KG1 (cell line): ENCODE measurements around the gene COL19A1.

Experiments used
- DNase-seq: peaks from one replicate; lab custom pipeline; 2025; lab: John Stamatoyannopoulos, UW

The COL19A1 gene

GRCh38 chr6:70171236-70171635 lies 304.9 kb downstream of the COL19A1 start:
- no peak for DNase-seq

GRCh38 chr6:70172252-70172651 lies 305.9 kb downstream of the COL19A1 start:
- DNase-seq: no peak

DNA sequence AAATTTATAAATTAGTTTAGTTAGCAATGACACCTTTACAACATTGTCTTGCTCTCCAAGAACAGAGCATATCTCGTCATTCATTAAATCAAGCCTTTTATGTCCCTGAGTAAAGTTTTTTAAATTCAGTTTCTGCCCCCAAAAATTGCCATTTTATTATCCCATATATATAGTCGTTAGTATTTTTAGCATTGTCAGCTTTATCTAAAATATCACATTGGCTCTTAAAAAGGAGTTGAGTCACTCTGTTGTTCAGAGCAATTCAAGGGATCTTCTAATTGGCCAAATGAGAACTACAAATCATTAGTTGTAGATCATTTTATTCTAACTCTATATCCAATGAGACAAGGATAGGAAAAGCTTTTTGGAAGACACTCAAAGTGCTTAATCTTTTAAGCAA lies 309.4 kb downstream of the COL19A1 start:
- no peak for DNase-seq

DNA sequence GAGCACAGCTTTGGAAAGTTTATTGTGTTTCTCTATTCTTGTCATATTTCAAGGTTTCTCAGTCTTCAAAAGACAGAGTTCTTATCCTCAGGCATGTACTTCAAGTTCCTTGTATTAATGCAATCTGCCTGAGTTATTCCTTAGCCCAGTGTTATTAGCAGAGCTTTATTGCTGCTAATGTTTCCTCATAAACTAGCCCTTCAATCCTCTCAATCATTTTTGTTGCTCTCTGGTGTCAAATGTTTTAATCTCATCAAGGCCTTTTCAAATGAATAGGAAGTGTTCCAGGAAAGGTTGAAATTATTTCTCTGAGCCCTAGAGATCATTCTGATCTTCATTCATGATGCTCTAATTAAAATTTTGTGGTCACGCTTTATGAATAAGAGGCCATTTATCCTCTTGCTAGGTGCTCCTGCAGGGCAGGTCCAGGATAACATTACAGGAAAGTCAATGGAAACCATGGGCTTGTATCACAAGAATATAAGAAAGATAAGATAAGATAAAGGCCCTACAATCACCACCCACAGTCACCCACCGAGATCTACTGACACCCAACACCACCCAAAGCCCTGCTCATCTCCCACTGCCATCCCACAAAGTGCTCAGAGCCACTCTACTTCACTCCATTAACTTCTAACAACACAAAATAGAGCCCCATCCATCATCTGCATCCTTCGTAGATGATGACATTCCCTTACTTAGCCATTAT lies 310.6 kb downstream of the COL19A1 start:
- no peak for DNase-seq

- no peak for DNase-seq
These were observed 314.0 kb downstream of the COL19A1 start for GRCh38 chr6:70180183-70180900.

DNA sequence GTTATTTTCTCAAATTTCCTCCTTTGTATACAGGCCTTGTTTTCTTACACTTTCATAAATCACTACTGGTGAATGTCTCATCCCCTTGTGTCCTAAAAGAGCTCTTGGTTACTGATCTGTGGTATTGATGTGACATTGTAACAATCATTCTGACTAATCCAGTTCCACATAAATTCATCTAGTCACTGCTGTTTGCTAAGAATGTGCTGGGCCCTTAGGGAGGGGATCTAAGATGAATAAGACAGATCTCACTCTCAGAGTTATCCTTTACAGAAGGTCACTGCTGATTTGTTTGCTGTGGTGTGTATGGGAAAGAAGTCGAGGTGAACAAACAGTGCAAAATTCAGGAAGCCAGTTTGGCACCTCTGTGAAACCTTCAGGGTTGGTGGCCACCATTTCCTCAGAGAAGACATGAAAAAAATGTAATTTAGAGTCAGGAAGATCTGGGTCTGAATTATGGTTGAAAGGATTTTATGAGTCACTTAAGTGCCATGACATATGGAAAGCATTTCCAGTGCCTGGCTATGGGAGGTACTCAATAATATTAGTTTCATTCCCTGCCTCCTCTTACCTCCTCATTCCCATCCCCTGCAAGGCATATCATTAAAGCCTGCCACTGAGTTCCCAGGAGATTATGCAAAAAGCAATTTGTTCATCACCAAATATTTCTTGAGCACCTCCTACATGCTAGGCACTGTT lies 314.7 kb downstream of the COL19A1 start:
- no peak for DNase-seq

DNA sequence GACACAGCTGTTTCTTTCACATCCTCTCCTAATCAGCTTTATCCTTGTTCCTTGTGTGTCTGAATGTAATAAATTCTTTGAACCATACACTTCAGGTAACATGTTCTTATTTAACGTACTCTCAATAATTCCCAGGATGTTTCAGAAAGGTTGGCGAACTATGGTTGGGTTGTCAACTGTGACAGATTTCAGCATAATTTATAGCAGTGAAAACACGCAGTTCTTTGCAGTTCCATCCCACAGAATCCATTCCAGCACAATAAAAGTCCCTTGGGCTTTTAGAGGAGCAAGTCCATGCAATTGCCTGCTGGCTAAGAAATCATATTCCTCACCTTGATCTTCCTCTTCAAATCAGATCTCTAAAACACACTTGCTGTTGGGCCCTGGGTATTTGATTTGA lies 317.2 kb downstream of the COL19A1 start:
- no peak for DNase-seq

- no peak for DNase-seq
These were observed 318.4 kb downstream of the COL19A1 start for GRCh38 chr6:70184723-70185122.

DNA sequence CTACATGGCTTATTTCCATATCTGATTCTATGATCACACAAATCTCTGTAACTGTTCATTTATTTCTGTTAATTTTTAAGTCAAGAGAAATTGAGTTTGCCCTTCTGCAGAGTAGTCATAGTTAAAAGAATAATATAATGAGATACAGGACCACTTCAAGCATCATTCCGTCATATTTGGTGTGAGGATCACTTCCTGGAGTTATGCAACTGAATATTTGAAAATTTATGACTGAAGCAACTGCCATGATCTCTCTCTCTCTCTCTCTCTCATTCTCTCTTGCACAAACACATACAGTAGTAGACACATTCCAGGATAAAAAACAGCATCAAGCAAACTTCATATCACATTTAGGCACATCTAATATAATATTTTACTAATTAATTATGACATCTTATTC lies 320.1 kb downstream of the COL19A1 start:
- no peak for DNase-seq

DNA sequence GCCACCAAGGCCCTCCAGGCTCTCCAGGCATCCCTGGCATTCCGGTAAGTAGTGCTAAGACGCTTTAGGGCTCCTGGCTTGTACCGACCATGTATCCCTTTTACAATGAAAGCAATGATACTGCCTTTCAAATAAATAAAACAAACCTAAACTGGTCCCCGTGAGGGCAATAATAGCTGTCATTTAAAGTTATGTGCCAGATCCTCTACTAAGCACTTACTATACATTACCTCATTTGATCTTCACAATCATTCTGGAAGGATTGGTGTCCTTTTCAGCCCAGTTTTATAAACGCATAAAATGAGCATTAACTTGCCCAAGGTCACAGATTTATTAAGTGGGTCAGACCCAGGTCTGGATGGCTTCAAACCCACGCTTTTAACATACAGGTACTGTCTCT lies 321.8 kb downstream of the COL19A1 start:
- no peak for DNase-seq

GRCh38 chr6:70194421-70194820 lies 328.1 kb downstream of the COL19A1 start:
- no peak for DNase-seq

DNA sequence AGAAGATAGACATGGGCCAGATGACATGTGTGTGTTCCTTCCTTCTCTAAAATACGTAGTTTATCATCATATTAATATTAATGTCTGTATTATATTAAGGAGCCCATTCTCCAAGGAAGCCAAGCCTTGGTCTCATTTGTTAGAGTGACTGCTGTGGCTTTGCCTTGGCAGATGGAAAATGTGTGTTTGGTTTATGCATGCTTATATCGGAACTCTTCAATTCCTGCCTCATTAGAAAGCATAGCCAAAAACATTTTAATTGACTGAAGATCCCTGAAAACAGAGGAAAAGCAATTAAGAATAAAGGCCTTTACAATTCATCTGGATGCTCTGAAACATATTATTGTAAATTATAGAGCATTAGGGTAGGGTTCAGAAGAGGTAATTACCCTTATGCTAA lies 330.2 kb downstream of the COL19A1 start:
- DNase-seq: no peak

DNA sequence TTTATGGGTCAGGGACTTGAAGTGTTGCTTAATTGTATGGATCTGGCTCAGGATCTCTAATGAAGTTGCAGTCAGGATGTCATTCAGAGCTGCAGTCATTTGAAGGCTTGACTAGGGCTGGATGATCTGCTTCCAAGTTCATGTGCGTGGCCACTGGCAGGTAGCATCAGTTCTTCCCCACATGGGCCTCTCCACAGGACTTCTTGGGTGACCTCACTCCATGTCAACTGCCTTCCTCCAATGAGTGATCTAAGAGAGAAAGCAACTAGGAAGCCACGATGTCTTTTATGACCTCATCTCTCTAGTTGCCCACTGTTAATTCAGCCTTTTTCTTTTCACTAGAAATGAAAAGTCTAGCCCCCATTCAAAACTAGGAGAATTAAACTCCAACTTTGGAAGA lies 332.4 kb downstream of the COL19A1 start:
- DNase-seq: no peak

- DNase-seq: no peak
These were observed 342.0 kb downstream of the COL19A1 start for GRCh38 chr6:70208235-70208790.

GRCh38 chr6:70210462-70210861 lies 344.1 kb downstream of the COL19A1 start:
- no peak for DNase-seq

GRCh38 chr6:70215460-70216108 lies 349.2 kb downstream of the COL19A1 start:
- DNase-seq: no peak

DNA sequence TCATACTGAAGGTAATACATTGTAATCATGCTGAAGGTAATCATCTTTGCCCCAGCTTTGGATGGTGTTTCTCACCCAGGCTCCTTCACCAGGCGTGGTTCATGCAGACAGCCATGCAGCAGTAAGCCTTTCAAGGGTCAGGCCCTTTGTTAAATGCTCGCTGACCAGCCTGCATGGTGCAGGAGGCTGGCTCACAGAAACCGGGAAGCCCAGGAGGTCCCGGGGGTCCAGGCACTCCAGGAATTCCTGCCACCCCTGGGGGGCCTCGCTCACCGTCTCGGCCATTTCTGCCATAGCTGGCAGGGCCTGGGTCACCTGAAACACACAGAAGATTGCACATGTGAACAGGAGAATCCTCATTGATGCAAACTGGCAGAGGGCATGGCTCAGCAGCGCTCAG lies 350.4 kb downstream of the COL19A1 start:
- DNase-seq: no peak

GRCh38 chr6:70219943-70220613 lies 353.7 kb downstream of the COL19A1 start:
- no peak for DNase-seq

DNA sequence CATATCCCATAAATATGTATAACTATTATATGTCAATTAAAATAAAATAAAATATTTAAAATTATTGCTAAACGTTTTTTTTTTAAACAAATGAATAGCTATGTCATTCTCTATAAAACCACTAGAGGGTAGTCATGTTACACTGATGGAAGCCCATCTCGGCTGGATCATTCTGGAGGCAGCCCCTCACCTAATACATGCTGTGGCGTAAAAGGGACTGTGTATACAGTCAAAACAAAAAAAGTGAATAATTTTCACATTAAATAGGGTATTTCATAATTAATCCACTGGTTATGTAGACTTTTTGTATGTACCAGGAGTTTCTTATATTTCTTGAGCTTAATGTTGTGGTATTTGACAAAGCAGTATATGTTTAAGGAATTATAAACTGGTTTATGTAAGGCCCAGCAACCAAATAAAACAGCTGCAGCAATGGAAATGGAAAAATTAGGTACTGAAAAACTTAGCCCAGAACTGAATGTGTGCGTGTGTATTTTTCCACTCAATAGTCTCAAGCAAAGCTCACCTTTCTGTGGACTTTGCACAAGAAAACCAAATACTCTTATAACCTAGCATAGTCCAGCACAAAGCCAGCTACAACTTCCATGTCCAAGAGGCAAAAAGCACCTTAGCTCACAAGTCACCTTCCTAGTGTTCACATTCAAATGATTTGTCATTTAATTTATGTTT lies 354.8 kb downstream of the COL19A1 start:
- no peak for DNase-seq

DNA sequence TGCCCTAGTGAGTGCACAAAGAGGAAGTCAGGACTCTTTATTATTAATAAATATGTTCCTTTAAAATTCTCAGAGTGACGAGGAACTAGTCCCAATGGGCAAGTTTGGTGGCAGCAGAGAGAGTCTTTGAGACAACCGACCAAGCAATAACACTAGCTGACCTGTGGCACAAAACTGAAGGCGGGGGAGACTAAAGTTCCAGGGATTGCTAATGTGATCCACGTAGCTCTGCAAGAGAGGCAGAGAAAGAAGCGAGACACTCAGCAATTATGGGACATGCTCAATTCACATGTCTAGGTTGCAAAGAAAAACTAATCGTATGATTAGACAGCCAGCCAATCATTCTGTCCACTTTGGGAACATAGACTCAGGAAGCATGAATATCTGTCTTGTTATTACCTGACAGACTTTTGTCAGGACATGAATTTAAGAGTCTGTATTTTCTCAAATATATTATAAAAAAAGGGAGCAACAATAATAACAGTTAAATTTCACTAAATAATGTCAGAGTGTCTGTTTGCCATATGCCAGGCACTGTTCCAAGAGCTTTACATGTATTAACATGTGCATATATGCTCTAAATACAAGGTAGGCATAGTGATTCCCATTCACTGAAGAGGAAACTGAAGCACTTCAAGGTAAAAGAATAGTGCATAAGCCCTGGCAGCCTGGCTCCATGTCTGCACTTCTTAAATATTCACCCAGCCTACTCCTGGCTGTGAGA lies 355.5 kb downstream of the COL19A1 start:
- no peak for DNase-seq

DNA sequence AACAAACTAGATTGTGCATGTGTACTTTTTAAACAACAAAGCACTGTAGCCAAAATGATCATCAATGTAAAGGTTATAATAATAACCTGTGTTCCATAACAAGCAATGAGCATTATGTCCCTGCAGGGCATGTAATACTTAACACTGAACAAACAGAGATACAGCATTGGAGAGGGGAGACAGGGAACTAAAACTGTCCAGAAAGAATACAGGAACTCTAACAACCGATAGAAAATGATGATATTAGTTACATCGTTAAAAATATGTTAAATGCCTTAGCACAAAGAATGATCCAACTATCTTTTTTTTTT lies 356.0 kb downstream of the COL19A1 start:
- DNase-seq: no peak
